HUDEP-2 (cell line): ENCODE results near the gene ABL2.
"Not testable (repeated sequence)": the region's sequence is repeated elsewhere in the genome, so short reads cannot be mapped to it uniquely, and the experiment has no call there.

ENCODE experiments used
- DNase-seq, 76 experiments: peaks; one replicate each; lab custom pipeline; 2025; ENCODE audit not compliant: unreplicated experiment in 76 of 76; lab: John Stamatoyannopoulos, UW

ABL2 gene

DNA sequence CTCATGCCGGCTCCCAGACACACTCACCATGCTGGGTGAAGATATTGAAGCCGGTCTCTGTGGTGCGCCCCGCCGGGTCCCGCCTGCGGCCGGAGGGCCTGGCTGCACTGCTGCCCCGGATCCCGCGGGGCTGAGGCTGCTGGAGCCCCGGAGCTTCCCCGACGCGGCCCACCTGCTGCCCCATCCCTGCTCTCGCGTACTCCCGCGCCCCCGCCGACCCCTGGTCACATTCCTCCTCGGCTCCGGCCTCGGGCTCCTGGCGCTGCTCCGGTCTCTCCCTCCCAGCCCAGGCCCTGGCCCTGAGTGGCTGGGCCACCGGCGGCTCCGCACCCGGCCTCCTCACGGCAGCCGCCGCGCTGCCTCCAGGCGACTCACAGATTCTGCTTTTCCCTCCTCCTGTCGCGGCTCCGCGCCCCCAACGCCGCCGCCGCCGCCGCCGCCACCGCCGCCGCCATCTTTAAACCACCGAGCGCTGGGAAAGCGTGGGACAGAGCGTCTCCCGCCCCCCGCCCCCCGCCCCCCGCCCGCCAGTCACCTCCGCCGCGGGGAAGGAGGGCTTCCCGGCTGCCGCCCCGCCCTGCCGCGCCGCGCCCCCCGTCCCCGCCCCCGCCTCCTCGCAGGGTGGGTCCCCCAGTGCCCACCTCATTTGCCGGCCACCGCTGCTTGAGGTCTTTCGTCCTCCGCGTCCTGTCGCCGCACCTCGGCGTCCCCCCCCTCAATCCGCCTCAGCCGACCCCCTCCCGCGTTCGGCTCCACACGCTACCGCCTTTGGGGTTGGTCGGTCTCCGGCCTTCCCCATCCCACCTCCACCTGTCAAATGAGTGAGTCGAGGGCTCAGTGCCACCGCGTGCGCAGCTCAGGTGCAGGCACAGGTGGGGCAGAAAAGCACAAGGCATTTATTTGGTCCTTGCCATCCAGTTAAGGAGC, at the start of gene ABL2:
Gene ABL2 (minus strand): TSS at position 464 of the 927 bp plus-strand sequence. CDS start 280 bp downstream, at position 184.
- DNase-seq, result peak in 18 of 76 experiments; percentile 3 to 34 (median 17)

GRCh38 chr1:179278920-179279319, 49.4 kb upstream of the ABL2 start:
- DNase-seq, result no peak

DNA sequence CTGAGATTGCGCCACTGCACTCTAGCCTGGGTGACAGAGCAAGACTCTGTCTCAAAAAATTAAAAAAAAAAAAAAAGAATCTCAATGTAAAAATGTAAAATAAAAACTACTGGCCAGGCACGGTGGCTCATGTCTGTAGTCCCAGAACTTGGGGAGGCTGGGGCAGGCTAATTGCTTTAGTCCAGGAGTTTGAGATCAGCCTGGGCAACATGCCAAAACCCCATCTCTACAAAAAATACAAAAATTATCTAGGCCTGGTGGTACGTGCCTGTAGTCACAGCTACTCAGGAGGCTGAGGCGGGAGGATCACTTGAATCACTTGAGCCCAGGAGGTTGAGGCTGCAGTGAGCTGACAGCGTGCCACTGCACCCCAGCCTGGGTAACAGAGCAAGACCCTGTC, 44.9 kb upstream of the ABL2 start:
- DNase-seq, result not testable (repeated sequence)

DNA sequence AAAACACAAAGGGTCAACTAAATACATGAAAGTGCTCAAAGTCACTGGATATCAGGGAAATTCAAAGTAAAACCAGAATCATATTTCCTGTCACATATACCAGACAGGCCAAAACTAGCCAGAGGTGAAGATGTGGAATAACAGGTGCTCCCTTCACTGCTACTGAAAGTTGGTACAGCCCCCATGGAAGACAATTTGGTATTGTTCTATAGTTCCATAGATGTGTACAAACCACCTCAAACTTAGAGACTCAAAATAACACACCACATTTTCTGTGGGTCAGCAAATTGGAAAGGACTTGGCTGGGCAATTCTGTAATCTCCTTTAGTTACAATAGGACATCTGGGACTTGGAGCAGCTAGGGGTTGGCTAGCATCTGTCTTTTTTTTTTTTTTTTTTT, 39.6 kb upstream of the ABL2 start:
- no peak for DNase-seq

DNA sequence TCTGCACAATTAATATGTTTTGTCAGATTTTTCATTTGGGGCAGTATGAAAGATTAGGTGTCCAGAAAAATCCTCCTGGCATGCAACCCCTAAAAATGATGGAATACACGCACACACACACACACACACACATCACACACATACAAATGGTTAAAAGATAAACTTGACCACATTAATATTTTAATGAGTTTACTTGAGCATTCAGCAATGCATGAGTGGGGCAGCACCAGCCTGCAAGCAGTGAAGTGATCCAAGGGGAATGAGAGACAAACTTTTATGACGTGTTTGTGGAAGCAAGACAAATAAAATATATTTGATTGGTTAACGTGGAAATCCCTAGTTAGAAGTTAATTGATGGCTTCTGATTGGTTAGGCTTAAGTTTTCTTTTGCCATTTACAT, 35.0 kb upstream of the ABL2 start:
- no peak for DNase-seq

DNA sequence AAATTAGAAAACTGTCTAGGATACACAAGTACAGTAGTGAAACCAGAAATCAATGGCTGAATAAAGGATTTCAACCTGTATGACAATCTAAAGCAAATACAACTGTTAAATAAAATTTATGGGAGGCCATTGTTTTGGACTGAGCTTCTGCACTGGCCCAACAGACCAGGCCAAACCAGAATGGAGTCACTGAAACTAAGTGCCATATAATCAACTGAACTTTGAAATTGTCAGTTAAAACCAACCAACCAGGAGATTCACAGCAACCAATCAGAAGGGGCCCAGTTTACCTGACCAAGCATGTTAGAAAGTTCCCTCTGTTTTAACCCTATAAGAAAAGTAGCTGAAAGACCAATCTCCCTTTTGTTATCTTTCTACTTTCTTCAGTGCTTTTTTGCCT, 33.6 kb upstream of the ABL2 start:
- no peak for DNase-seq

DNA sequence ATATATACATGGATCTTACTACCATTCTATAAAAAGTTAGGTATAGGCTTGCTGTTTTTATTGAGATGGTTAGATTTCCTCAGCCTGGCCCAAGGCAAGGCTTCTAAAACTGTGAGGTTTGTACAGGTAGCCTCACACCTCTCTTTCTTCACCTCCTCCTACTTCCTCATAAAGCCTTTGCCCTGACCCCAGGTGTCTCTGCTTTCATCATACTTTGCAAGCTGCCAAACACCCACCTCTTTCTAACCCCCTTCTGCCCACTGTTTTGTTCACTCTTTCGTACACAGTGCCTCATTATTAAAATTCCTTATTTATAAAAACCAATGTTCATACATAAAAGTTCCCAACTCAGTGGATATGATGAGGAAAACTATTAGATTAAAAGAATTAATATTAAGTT, 32.7 kb upstream of the ABL2 start:
- no peak for DNase-seq

DNA sequence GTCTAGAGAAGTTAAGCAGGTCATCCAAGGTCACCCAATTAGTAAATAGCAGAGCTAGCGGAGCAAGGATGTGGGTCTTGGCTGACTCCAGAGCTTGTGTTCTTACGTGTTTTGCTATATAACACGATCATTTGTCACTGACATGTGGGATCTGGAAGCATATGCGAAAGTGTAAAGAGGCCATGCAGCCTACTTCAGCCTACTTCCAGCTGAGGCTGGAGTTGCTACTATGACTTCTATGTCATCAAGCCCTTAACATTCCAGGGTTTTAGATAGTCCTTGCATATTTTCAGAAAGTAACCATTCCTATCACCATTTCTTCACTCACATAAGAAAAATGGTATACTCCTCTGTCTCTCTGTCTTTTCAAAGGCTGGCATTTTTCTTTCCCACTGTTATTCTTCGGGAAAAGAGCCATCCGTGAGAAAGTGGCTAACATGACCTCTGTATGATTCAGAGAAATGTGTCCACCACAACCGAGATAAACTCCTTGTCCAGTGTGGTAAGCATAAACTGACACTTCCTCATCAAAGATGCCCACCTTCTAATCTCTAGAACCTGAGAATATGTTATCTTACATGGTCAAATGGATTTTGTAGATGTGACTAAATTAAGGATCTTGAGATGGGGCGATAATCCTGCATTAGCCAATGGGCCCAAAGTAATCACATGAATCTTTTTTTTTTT, 24.0 kb upstream of the ABL2 start:
- DNase-seq, result no peak

- DNase-seq, result no peak
These were observed 23.1 kb upstream of the ABL2 start for GRCh38 chr1:179252606-179253005.

GRCh38 chr1:179251675-179252074, 22.2 kb upstream of the ABL2 start:
- peak in 4 of 76 experiments; percentile 4 to 22 (median 8) for DNase-seq

DNA sequence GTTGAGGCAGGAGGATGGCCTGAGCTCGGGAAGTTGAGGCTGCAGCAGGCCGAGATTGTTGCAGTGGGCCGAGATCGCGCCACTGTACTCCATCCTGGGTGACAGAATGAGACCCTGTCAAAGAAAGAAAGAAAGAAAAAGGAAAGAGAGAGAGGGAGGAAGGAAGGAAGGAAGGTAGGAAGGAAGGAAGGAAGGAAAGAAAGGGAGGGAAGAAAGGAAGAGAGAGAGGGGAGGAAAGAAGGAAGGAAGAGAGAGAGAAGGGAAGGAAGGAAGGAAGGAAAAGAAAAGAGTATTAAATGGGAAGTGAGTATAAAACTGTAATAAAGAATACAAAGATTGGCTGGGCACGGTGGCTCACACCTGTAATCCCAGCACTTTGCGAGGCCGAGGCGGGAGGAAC, 18.4 kb upstream of the ABL2 start:
- no peak for DNase-seq

GRCh38 chr1:179245426-179245825, 15.9 kb upstream of the ABL2 start:
- peak in 1 of 76 experiments; percentile 0 for DNase-seq

- no peak for DNase-seq
These were observed 12.1 kb upstream of the ABL2 start for GRCh38 chr1:179241530-179242097.

GRCh38 chr1:179237222-179237621, 7.7 kb upstream of the ABL2 start:
- no peak for DNase-seq

- DNase-seq, result no peak
These were observed 5.4 kb upstream of the ABL2 start for GRCh38 chr1:179234863-179235262.

GRCh38 chr1:179231923-179232322, 2.4 kb upstream of the ABL2 start:
- DNase-seq, result no peak

DNA sequence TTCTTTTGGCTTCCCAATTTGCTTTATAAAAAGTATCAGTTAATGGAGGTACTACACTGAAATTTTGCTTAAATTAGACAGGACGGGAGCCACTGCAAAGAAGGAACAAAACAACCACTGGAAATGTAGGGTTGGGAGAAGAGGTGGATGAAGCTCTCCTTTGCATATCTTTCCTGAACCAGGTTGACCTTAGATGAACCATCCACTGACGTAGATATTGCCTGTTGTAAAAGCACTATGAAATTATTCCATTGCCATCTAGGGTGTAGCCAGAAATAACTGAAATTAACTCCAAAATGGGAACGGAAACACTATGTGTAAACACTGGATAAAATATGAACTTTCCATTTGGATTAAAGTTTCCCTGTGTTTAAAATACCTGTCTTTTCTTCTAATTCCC, 1.2 kb upstream of the ABL2 start:
- DNase-seq, result no peak

- no peak for DNase-seq
These were observed 774 bp upstream of the ABL2 start for GRCh38 chr1:179230251-179230650.

GRCh38 chr1:179228783-179229213, 679 bp downstream of the ABL2 start:
- peak in 17 of 76 experiments; percentile 2 to 34 (median 16) for DNase-seq

DNA sequence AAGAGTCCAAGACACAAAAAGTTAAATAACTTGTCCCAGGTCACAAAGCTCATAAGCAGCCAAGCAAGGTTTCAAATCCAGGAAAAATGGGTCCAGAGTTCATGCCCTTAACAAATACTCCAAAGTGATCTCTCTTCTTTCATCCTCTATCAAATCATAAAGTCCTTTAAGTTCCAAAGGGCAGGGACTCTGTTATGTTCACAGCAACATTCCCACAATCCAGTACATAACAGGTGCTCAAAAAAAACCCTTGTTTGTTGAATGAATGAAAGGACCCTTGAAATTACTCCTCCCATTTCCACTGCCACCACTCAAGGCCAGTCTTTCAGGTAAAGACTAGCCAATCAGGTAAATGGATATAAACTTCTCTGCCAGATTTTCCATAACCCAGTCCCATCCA, 2.7 kb downstream of the ABL2 start:
- DNase-seq, result no peak

DNA sequence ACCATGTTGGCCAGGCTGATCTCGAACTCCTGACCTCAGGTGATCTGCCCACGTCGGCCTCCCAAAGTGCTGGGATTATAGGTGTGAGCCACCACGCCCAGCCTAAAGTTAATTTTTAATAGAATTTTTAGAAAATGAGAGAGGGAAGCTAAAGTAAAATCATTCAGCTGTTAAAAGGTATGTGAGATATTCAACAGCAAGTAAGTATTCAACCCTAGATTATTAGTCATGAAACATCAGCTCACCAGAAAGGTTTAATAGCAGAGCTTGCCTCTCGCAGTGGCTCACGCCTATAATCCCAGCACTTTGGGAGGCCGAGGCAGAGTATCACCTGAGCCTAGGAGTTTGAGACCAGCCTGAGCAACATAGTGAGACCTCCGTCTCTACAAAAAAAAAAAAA, 5.0 kb downstream of the ABL2 start:
- DNase-seq, result not testable (repeated sequence)
